HG03108 (cell line): ENCODE results near the gene RABGAP1L.
A peak's percentile ranks its signal among the peaks of the same experiment; 100 is the strongest.

Experiments
- ATAC-seq: cut with Tn5 transposase; IDR thresholded peaks from one replicate; pipeline ENCODE4 v1.9.1; 2021; ENCODE audit warnings: moderate library complexity; ENCODE audit not compliant: unreplicated experiment

RABGAP1L gene

GRCh38 chr1:174742805-174743653 is 583.7 kb downstream of the RABGAP1L start:
- no peak for ATAC-seq

- ATAC-seq: no peak
Measured at GRCh38 chr1:174743654-174744561, 584.6 kb downstream of the RABGAP1L start.

DNA sequence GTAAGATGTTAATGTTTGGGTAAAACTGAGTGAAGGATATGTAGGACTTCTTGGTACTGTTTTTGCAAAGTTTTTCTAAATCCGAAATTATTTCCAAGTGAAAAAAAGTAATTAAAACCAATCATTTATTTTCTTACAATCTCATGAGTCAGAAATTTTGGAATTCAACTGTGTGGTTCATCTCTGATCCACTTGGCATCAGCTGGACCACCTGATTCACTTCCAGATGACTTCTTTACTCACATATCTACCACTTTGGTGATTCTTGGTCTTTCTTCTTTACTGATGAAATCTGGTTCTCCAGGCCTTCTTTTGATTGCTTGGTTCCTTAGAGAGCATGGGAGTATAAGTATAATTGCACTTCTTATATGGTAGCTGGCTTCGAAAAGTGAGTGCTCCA is 585.6 kb downstream of the RABGAP1L start:
- no peak for ATAC-seq

- no peak for ATAC-seq
Measured at GRCh38 chr1:174746024-174746808, 586.9 kb downstream of the RABGAP1L start.

- ATAC-seq: no peak
Measured at GRCh38 chr1:174747613-174748012, 588.3 kb downstream of the RABGAP1L start.

- ATAC-seq: no peak
Measured at GRCh38 chr1:174748586-174748985, 589.3 kb downstream of the RABGAP1L start.

DNA sequence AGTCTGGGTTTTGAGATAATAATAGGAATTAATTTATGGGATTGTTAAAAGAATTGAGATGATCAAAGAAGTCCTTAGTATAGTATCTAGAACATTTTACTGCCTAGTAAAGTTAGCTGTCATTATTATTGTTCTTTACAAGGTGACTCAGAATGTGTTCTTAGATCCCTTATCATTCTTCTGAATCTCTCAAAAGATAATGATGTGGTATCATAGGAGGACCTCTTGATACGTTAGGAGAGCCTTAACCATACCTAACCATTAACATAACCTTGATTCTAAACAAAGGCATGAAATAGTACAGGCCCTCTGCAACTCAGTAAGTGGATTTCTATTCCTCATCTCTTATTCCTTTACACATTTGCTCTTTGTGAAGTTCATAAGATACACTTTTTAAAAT is 593.8 kb downstream of the RABGAP1L start:
- ATAC-seq: no peak

DNA sequence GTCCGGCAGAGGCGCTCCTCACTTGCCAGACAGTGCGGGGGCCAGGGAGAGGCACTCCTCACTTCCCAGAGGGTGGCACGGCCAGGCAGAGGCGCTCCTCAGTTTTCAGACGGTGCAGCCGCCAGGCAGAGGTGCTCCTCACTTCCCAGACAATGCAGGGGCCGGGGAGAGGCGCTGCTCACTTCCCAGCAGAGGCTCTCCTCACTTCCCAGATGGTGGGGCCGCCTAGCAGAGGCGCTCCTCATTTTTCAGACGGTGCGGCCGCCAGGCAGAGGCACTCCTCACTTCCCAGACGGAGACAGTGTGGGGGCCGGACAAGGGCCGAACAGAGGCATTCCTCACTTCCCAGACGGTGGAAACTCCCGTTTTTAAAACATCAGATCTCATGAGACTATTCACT is 602.0 kb downstream of the RABGAP1L start:
- no peak for ATAC-seq

DNA sequence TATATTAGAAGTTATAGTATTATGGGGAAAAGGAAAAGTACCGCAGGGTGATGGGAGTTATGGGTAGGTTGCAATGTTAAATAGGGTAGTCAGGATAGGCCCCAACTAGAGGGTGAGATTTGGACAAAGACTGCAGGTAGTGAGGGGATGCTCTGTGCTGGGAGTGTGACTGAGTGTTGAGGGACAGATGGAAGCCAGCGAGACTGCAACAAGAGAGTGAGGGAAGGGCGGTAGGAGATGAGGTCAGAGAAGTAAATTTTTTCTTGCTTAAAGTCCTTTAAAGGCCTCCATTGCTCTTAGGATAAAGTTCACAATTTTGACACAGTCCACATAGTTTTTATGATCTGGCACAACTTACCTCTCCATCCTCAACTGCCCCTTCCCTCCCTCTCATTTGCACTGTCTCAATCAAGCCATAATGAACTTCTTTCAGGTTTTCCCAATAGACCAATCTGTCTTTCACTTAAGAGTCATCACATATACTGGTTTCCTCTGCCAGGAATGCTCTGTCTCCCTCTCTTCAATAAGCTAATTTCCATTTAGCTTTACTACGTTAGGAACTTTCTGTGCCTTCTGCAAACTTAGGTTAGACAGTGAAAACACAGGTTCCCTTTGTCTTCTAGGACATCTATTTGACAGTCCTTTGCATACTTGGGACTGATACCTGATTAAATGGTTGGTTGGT is 602.7 kb downstream of the RABGAP1L start:
- ATAC-seq: no peak

DNA sequence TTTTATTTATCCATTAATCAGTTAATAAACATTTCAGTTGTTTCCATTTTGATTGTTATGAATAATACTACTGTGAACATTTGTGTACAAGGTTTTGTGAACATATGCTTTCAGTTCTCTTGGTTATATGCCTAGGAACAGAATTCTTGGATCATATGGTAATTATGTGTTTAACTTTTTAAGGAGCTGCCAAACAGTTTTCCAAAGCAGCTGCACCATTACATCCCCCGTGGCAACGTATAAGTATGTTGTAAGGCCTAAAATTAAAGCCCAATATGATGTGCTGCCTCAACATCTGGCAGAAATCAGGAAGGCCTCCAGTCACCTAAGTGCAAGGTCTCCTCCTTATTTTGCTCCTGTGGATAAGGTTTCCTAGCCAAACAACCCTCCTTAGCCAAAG is 604.9 kb downstream of the RABGAP1L start:
- ATAC-seq: no peak

GRCh38 chr1:174766727-174767126 is 607.4 kb downstream of the RABGAP1L start:
- ATAC-seq: no peak

- ATAC-seq: no peak
Measured at GRCh38 chr1:174768516-174768915, 609.2 kb downstream of the RABGAP1L start.

- ATAC-seq: no peak
Measured at GRCh38 chr1:174768949-174769348, 609.6 kb downstream of the RABGAP1L start.

- ATAC-seq: no peak
Measured at GRCh38 chr1:174769961-174770549, 610.7 kb downstream of the RABGAP1L start.

DNA sequence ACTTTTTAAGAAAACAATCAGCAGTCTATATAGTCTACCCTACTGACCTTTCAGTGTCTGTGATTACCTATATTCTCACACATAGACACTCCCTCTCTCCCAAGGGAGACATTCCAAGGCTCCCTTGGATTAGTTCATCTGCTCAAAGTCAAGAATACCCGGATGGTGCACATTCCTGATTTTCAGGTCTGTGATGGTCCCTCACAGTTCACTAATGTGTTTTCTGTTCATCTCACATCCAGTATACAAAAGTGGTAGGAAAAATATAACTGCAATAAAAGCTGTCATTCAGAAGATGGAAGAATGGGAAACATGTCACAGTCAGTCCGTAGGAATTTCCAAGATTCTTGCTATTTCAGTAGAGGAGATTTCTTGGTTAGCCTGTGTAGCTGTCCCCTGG is 616.3 kb downstream of the RABGAP1L start:
- no peak for ATAC-seq

DNA sequence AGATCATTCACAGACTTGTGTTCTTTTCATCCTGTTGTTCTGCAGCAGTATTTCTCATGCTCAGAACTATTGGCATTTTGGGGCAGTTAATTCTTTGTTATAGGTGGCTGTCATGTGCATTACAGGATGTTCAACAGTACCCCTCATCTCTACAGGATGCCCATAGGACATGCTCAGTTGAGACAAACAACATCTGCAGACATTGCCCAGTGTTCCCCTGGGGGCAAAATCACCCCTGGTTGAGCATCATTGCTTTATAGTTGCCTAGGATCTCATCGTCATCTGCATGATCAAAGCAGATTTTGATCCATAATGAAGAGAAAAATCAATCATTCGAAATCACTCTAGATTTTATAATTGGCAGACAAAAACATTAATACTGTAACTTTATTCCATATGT is 617.9 kb downstream of the RABGAP1L start:
- no peak for ATAC-seq

GRCh38 chr1:174785510-174785909 is 626.2 kb downstream of the RABGAP1L start:
- no peak for ATAC-seq

GRCh38 chr1:174786358-174786757 is 627.0 kb downstream of the RABGAP1L start:
- no peak for ATAC-seq

GRCh38 chr1:174786760-174787159 is 627.4 kb downstream of the RABGAP1L start:
- peak; percentile 74 for ATAC-seq

DNA sequence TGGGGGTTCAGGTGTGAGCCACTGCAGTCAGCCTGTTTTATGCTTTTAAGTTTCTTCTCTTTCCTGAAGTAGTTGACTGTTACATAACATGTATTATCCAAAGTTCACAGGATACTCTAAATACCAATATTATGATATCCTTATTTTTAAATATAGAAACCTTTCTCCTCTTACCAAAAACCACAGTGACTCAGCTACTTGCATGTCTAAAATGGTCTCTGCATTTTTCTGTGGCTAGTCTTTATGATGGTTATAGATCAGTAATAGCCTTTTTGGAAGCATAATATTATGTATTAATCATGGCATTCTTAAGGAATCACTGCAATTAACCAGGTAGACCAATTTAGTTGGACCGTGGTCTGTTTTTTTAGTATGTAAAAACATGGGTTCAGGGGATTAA is 629.7 kb downstream of the RABGAP1L start:
- no peak for ATAC-seq
